NCI-H526 treated with DMSO at 0.1 percent for 48 hours (cell line): ENCODE measurements around the gene PPARD.
A peak's percentile ranks its signal among the peaks of the same experiment; 100 is the strongest.
"Not testable (repeated sequence)": the region's sequence is repeated elsewhere in the genome, so short reads cannot be mapped to it uniquely, and the experiment has no call there.

ENCODE experiments used
- DNase-seq: peaks from one replicate; lab custom pipeline; 2025; lab: John Stamatoyannopoulos, UW

Gene PPARD

DNA sequence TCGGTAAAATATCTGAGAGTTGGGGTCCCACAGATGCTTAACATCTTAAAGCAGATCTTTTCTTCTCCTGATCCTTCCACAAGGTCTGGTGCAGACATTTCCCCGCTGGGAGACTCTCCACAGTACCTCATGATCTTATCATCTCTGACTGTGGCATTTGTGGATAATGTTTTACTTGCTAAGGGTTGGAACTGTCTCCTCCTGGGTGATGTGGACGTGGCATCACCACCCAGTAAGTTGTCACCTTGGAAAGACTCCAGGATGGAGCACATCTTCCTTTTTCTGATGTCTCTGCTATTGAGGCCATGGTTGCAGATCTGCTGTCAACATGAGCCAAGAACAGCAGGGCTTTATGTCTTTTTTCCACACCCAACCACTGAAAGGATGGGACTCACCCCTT is 67.8 kb downstream of the PPARD start:
- DNase-seq = no peak

DNA sequence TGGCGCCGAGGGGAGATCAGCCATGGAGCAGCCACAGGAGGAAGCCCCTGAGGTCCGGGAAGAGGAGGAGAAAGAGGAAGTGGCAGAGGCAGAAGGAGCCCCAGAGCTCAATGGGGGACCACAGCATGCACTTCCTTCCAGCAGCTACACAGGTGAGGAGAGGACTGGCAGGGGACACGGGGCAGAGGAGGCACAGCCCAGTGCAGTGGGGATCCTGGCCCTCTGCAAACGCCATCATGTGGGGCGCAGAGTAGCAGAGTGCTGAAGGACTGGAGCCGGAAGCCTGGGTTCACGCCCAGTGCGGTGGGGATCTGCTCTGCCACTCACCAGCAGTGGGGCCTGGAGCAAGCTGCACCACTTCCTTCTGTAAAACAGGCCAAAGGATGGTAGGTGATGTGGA is 68.7 kb downstream of the PPARD start:
- no peak for DNase-seq

- no peak for DNase-seq
Measured at GRCh38 chr6:35412102-35412501, 69.7 kb downstream of the PPARD start.

- no peak for DNase-seq
Measured at GRCh38 chr6:35413911-35414310, 71.6 kb downstream of the PPARD start.

DNA sequence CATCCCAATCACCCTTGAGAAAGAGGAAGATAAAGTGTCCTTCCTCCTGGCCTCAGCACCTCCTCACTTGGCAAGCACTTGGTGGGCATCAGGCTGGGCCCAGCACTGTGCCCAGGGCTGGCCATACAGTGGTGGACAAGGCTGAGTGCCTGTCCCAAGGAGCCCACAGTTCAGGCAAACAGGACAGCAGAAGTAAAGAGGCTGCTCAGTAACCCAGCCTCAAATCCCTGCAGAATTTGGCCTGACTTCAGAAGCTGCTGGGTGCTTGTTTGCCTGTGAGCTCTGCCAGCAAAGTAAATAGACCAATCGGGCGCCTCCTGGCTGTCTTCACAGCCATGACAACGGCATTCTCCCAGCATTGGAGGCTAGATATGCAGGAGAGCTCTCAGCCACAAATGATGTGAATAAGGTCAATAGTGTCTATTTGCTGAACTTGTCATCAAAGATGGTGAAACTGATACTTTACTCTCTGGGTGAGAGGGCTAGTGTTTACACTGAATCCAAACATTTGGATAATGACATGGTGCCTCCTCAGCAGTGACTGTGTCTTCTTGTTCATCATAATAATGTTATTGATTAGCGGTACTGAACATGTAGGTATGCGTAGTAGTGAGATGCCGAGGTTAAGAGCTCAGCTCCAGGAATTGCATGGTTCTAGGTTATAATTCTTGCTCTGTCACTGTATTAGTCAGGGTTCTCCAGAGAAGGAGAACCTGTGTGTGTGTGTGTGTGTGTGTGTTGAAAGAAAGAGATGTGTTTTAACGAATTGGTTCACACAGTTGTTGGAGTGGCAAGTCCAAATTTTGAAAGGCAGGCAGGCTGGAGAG is 72.9 kb downstream of the PPARD start:
- DNase-seq = peak; percentile 63

GRCh38 chr6:35417979-35418661 is 75.8 kb downstream of the PPARD start:
- no peak for DNase-seq

DNA sequence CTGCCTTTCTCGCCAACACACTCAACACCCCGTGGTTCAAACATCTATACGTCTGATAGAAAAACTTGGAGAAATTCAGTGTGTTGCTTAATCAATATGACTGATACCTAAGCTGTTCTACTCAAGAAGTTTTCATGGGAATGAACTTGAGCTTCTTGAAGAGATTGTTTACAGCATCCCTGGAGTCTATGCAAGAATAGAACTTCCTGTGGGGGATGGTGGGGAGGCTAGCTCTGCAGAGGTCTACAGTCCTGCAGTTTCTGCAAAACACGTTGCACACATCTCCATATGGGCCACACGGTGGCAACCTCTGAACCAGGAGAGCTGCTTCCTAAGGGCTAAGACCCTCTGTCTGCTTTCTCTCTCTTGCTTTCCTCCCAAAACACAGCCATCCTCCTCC is 77.1 kb downstream of the PPARD start:
- no peak for DNase-seq

DNA sequence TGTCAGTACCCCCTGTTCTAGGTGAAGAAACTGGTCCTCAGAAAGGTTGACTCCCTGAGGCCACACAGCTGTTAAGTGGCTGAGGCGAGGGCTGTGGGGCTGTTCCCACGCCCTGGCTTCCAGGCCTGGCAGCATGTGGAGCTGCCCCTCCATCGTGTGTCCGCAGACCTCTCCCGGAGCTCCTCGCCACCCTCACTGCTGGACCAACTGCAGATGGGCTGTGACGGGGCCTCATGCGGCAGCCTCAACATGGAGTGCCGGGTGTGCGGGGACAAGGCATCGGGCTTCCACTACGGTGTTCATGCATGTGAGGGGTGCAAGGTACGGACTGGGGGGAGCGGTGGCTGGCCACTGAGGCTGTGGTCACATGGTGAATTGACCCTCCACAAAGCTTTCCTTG is 77.6 kb downstream of the PPARD start:
- no peak for DNase-seq

DNA sequence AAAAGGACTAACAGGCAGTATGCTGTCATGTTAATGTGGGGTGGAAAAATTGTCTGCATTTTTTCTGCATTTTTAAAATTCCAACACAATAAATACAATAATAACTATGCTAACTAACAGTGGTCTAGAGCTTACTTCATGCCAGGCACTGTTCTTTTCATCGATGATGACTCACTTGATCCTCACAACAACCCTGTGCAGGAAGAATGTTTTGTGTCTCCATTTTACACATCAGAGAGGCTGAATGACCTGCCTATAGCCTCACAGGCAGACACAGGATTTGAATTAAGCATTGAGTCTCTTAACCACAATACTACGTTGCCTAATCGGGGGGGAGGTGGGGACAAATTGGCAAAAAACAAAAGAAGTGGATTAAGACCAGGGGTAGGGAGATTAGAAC is 82.9 kb downstream of the PPARD start:
- no peak for DNase-seq

DNA sequence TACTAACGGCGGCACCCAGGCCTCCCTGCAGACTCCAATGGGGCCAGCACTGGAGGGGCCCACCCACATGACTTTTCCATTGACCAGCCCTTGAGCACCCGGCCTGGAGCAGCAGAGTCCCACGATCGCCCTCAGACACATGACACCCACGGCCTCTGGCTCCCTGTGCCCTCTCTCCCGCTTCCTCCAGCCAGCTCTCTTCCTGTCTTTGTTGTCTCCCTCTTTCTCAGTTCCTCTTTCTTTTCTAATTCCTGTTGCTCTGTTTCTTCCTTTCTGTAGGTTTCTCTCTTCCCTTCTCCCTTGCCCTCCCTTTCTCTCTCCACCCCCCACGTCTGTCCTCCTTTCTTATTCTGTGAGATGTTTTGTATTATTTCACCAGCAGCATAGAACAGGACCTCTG is 83.7 kb downstream of the PPARD start:
- DNase-seq = no peak

DNA sequence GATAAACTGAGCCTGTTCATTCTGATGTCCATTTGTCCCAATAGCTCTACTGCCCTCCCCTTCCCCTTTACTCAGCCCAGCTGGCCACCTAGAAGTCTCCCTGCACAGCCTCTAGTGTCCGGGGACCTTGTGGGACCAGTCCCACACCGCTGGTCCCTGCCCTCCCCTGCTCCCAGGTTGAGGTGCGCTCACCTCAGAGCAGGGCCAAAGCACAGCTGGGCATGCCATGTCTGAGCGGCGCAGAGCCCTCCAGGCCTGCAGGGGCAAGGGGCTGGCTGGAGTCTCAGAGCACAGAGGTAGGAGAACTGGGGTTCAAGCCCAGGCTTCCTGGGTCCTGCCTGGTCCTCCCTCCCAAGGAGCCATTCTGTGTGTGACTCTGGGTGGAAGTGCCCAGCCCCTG is 85.1 kb downstream of the PPARD start:
- no peak for DNase-seq

DNA sequence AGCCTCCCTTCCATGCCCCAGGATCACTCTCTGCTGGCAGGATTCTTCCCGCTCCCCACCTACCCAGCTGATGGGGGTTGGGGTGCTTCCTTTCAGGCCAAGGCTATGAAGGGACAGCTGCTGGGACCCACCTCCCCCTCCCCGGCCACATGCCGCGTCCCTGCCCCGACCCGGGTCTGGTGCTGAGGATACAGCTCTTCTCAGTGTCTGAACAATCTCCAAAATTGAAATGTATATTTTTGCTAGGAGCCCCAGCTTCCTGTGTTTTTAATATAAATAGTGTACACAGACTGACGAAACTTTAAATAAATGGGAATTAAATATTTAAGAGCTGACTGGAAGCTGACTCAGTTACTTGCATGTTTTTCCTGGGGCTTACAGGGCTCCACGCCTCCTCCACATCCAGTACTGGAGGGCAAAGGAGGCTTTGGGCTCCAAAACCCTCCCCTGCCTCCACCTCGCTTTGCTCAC is 85.5 kb downstream of the PPARD start:
- no peak for DNase-seq

DNA sequence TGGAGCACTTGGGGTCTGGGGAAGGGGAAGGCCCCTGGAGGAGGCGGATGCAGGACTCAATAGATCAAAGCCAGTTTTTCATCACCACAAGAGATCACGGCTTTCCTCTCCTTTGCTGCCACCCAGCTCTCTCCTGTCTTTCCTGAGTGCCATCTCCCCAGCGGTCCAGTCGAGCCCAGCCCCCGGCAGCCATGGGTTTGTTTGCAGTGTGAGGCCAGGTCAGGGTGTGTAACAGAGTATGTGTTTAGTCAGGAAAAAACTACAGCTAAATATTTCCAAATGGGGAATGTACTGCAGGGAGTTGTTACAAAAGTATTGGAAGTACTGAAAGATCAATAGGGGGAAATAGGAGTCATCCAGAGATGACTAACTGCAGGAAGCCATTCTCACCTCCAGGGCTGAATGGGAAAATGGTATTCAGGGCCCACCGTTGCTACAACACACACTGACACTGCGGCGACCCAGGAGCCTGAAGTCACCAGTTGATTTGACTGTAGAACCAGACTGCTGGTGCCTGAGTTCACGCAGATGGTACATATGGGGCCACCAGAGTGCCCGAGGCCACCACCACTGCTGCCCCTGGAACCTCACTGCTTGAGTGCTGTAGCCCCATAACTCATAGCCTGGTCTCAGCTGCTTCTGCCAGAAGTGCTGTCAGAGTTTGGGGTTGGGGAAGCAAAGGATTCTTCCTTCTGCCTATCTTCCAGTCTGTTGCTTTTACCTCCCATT is 86.2 kb downstream of the PPARD start:
- DNase-seq = no peak

GRCh38 chr6:35429463-35429862 is 87.1 kb downstream of the PPARD start:
- DNase-seq = no peak

DNA sequence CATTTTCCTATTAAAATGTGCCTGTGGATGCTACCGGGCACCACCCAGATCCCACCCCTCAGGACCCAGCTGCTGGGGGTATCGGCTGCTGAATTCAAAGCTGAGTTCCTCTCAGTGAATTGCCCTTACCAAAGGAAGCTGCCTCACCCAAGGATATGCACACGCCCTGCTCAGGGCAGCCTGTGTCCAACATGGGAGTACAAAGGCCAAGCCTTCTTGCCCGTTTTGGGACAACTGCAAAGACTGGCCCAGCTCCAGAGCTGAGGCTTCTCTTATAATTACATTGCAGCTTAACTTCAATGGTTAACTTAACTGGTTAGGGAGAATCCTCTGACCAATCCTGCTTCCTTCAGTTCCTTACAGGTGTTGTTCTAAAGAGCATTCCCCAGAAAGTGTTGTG is 89.9 kb downstream of the PPARD start:
- DNase-seq = no peak

- not testable (repeated sequence) for DNase-seq
Measured at GRCh38 chr6:35432702-35433101, 90.3 kb downstream of the PPARD start.

DNA sequence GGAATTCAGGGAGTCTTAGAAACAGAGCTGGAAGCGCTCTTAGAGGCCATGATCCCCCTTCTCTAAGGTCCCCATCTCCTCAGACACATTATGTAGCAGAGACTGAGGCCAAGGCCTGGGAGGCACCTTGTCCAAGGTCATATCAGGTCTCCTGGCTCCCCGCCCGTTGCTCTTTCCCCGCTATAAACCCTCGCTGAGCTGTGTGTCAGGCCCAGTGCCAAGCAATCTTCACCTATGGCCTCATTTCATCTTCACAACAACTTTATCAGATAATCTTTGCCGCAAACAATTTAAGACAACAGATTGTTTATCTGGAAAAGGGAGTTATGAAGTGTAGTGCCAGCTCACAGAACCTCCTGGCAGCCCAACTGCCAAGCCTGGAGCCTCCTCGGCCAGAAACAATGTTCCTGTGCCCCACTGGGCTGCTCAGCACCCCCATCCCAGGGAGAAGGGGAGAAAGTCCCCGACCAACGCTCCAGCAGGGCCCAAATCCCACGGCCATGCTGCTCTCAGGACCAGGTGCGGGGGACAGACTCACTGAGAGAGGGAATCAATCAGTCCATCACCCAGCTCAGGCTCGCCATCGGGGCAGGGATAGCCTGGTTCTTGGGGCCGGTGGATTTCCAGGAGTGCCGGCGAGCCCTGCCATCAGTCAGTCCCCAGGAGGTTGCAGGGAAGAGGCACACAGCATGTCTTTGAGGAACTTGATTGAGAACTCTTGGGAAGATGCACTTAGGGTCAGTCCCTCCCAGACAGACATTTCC is 92.9 kb downstream of the PPARD start:
- DNase-seq = no peak

DNA sequence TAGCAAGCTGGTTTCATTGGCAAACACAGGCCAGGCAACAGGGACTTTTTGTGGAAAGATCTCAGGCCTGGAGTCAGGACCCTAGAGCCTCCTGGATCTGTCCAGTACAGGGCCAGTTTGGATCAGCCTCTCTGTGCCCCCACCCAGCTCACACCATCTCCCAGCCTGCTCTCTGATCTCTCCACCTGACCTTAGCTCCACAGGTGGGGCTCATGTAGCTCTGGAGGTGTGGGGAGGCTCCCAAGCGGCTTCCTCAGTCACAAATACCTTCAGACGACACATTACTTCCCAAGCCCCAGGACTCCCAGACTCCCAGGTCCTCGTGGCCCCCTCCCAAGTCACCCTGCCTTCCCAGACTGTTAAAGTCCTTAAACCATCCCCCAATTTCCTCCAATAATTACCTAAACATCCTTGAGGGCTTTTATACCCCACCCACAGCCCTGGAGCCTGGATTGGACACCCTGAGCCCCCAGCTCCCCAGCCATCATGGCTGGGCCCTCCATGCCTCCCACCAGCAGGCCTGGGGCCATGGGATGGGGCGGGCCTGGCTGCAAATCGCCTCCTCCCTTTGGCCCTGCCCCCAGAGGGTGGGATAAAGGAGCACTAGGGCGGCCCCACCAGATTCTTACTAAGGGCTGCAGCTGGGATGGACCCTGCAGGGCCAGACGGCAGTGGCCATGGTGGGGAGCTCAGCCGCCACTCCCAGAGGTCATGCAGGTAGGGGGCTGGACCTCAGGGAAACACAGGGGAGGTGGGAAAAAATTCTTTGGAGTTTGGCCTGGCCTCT is 93.9 kb downstream of the PPARD start:
- no peak for DNase-seq

GRCh38 chr6:35438378-35439065 is 96.2 kb downstream of the PPARD start:
- not testable (repeated sequence) for DNase-seq

DNA sequence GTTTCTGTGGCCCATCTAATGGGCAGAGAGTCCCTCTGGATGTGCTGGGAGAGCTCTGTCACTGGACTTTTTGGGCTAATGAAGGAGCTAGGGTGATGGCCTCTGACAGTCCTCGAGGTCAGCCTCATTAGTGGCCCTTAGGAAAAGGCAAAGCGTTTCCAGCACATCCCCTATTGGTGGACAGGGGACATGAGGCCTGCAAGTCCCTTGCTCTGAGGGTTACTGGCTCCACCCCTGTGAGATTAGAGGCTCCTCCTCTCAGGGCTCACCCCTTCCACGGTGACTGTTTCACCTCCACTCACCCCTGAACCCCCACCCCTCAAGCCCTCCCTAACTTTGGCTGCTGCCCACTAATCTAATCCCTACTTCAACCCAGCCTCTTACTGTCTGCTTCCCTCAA is 97.0 kb downstream of the PPARD start:
- DNase-seq = no peak

GRCh38 chr6:35441205-35441604 is 98.8 kb downstream of the PPARD start:
- DNase-seq = no peak
